B cell (primary cell): ENCODE results near the gene ACSM6. TPM values are rescaled to one million over a fixed set of nuclear protein-coding genes. Genes with fewer than 3 reads are reported as not detected.

ENCODE experiments used
- ATAC-seq: fragments of 200-7000 bp; cut with Tn5 transposase; one replicate; pipeline ENCODE4 v1.10.0; 2021; ENCODE audit warnings: low read depth, mild to moderate bottlenecking, moderate number of reproducible peaks, moderate library complexity
- CTCF ChIA-PET: fragments of 350-600 bp; sonication (Branson Sonifier 250); formaldehyde crosslinking; loops from one replicate; lab custom pipeline; 2021; ENCODE audit warnings: antibody characterized with exemption, inconsistent platforms; lab: Charles Lee
- POLR2A ChIA-PET: fragments of 350-600 bp; sonication (Branson Sonifier 250); formaldehyde crosslinking; loops from one replicate; lab custom pipeline; 2021; ENCODE audit warnings: antibody characterized with exemption; lab: Charles Lee
- DNase-seq: peaks from one replicate; pipeline ENCODE4 v3.0.0; 2013
- H2AFZ ChIP-seq: 2 replicates; pipeline ENCODE4 v1.6.1; 2012; ENCODE audit warnings: mild to moderate bottlenecking, low read depth, low read length; ENCODE audit not compliant: insufficient read depth, poor library complexity, severe bottlenecking
- H3K27ac ChIP-seq, 2 donors: 1 replicate in 1 of 2; 2 replicates in 1 of 2; pipeline ENCODE4 v1.5.1; 2012 to 2013; ENCODE audit warnings: low read length in 2 of 2, mild to moderate bottlenecking in 2 of 2, moderate library complexity in 1 of 2
- H3K27me3 ChIP-seq, 4 experiments: fragments of 200-600 bp in 1 of 4; sonication (generic) in 1 of 4; replicated peaks in 1 of 4; 1 replicate in 2 of 4; 2 replicates in 2 of 4; pipeline versions ENCODE4 v1.6.1 to v1.7.0; 2013 to 2016; ENCODE audit warnings: low read length in 3 of 4, mild to moderate bottlenecking in 2 of 4, mixed read lengths in 1 of 4, moderate library complexity in 1 of 4; ENCODE audit not compliant: insufficient read depth in 4 of 4, control insufficient read depth in 3 of 4; ENCODE audit errors: control extremely low read depth in 1 of 4
- H3K36me3 ChIP-seq, 2 experiments: replicated peaks in 1 of 2; 1 replicate in 1 of 2; 2 replicates in 1 of 2; pipeline versions ENCODE4 v1.6.1 to v1.7.1; 2013; ENCODE audit warnings: low read length in 1 of 2; ENCODE audit not compliant: insufficient read depth in 2 of 2, control insufficient read depth in 1 of 2; ENCODE audit errors: control extremely low read depth in 1 of 2, extremely low read depth in 1 of 2
- H3K4me1 ChIP-seq, 2 donors: fragments of 200-600 bp in 1 of 2; sonication (generic) in 1 of 2; 1 replicate in 1 of 2; 2 replicates in 1 of 2; pipeline versions ENCODE4 v1.5.1 to v1.6.1; 2013 to 2017; ENCODE audit warnings: low read length in 2 of 2; ENCODE audit not compliant: control insufficient read depth in 2 of 2, insufficient read depth in 2 of 2
- H3K4me2 ChIP-seq: replicated peaks from 2 replicates; pipeline ENCODE3; 2012; ENCODE audit warnings: mild to moderate bottlenecking, low read depth, low read length; ENCODE audit not compliant: poor library complexity, severe bottlenecking
- H3K4me3 ChIP-seq, 5 experiments: fragments of 200-600 bp in 1 of 5; sonication (generic) in 1 of 5; 1 replicate in 3 of 5; 2 replicates in 2 of 5; pipeline versions ENCODE4 v1.5.1 to v1.7.0; 2011 to 2016; ENCODE audit warnings: low read length in 4 of 5, mild to moderate bottlenecking in 4 of 5, low read depth in 2 of 5, control low read depth in 1 of 5, moderate library complexity in 1 of 5; ENCODE audit not compliant: insufficient read depth in 1 of 5; ENCODE audit errors: control extremely low read depth in 1 of 5, extremely low read depth in 1 of 5
- H3K79me2 ChIP-seq: fragments of 200-600 bp; sonication (generic); one replicate; pipeline ENCODE4 v1.6.0; 2016; ENCODE audit warnings: low read length; ENCODE audit not compliant: control insufficient read depth, insufficient read depth
- H3K9ac ChIP-seq: fragments of 200-600 bp; sonication (generic); 2 replicates; pipeline ENCODE4 v1.6.1; 2017; ENCODE audit warnings: mild to moderate bottlenecking, low read length, moderate library complexity
- H3K9me3 ChIP-seq, 3 donors: one replicate each; pipeline versions ENCODE4 v1.6.1 to v1.7.1; 2013; ENCODE audit warnings: low read length in 2 of 3; ENCODE audit not compliant: control insufficient read depth in 2 of 3, insufficient read depth in 1 of 3; ENCODE audit errors: control extremely low read depth in 1 of 3
- H4K20me1 ChIP-seq: 2 replicates; pipeline ENCODE4 v1.6.0; 2012; ENCODE audit warnings: mild to moderate bottlenecking, low read length; ENCODE audit not compliant: insufficient read depth, control insufficient read depth, poor library complexity, severe bottlenecking
- H3K27ac Mint-ChIP-seq: one replicate; pipeline ENCODE4 v1.8.0; 2021; ENCODE audit warnings: mixed read lengths
- H3K27me3 Mint-ChIP-seq: one replicate; pipeline ENCODE4 v1.8.0; 2021; ENCODE audit warnings: mixed read lengths
- H3K4me1 Mint-ChIP-seq: one replicate; pipeline ENCODE4 v1.8.0; 2021; ENCODE audit warnings: mixed read lengths
- H3K4me3 Mint-ChIP-seq: one replicate; pipeline ENCODE4 v1.8.0; 2021; ENCODE audit warnings: mixed read lengths
- H3K9me3 Mint-ChIP-seq: one replicate; pipeline ENCODE4 v1.8.0; 2022; ENCODE audit warnings: mixed read lengths; ENCODE audit not compliant: insufficient read depth
- EZH2 ChIP-seq: IDR thresholded peaks from 2 replicates; pipeline ENCODE4 v1.6.1; 2012; ENCODE audit warnings: borderline replicate concordance, low read depth, mild to moderate bottlenecking, moderate library complexity, low read length; ENCODE audit not compliant: insufficient read depth, poor library complexity, severe bottlenecking
- WGBS: methylation state at CpG from one replicate; pipeline ENCODE4 v1.1.5; 2013; ENCODE audit warnings: missing lambda C conversion rate; ENCODE audit not compliant: insufficient coverage; 5-methylcytosine and 5-hydroxymethylcytosine counted together
- intact Hi-C: fragments of 100-400 bp; cut with micrococcal nuclease; formaldehyde crosslinking; loops from one replicate; pipeline ENCODE4 v1.10.0; 2022
- polyA plus RNA-seq: library from polyadenylated mRNA; depleted of rRNA; stranded (reverse); fragments of >200 nt; gene quantifications from 2 replicates; pipeline ENCODE4 v1.2.3, GENCODE V29; 2012
- total RNA-seq, 2 donors: library from RNA; stranded (reverse); fragments of 120-200 nt in 1 of 2; gene quantifications; 1 replicate in 1 of 2; 2 replicates in 1 of 2; pipeline versions ENCODE4 v1.2.3 to v1.2.4, GENCODE V29; 2013 to 2022
- TF ChIP-seq, protein P1 (sequence below): fragments of 200-600 bp; IDR thresholded peaks from one replicate; pipeline ENCODE4 v1.8.0; 2022; ENCODE audit warnings: antibody characterized with exemption, mild to moderate bottlenecking

The ACSM6 gene
- total and polyA plus RNA-seq, 2 donors (not counting 1 experiment from before 2014, with no cell fraction given): not detected

DNA sequence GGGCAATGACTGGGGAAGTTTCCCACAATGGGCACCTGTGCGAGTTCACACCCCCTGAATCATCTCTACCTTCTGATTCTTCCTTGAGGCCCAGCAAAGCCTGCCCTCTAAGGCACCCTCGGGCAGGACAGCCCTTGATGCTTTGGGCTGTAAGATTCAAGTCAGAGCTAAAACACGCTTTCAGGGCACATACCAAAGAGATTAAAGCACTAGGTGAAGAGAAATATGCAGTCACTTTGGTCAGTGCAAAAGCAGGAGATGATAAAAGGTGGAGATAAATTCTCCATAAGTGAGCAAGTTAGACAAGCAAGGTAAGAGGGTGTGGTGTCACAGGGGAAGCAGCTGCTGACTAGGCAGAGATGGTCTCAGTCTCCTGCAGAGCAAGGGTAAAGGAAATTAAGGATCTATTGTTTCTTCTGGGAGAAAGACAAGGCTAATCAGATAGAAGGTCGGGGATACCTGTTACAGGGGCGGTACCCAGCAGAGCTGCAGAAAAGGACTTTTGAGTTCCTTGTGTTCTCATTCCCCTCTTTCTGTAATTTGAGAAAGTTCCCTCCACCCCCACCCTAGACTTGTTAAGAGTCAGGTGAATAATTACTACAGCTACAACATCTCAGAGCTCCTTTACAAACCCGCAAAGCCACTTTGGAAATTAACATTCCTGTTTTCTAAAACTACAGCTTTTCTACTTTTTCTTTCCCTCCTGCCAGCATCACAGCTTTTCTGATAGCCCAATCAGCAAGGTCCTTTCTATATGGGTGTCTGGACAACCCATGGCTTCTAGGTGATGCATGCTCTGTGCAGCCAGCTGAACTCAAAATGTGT is 70.4 kb downstream of the ACSM6 start:
- no peak overlapping the region for H3K4me2 ChIP-seq
- Mint-ChIP-seq H3K4me1 (peaks cover 51% of the 10 kb centered on the region), H3K27ac (peak overlapping the region; percentile 86), H3K4me3 (peak overlapping the region; percentile 6), H3K27me3 (no peaks in the 10 kb centered on the region), H3K9me3 (no peaks in the 10 kb centered on the region)
- no peaks in the 10 kb centered on the region for H3K27me3 ChIP-seq
- peaks cover 28 to 41% of the 10 kb centered on the region in 2 donors for H3K4me1 ChIP-seq
- intact Hi-C loops: no loop called here
- CTCF ChIA-PET: interaction anchor here (0.5 to 4.9 kb wide), 13 partner anchors 18 to 1607 kb away, joined by 3 to 38 read pairs (median 3); no protein-coding TSS in a partner anchor
- peaks cover 8 to 59% of the 10 kb centered on the region in 2 experiments for H3K36me3 ChIP-seq
- H3K4me3 ChIP-seq: no peak overlapping the region
- POLR2A ChIA-PET: interaction anchor here (0.6 kb wide), 1 partner anchor 68 kb away, joined by 3 read pairs; no protein-coding TSS in a partner anchor
- H3K27ac ChIP-seq: peak overlapping the region; percentile 0 to 48
- H3K79me2 ChIP-seq: peaks cover 48% of the 10 kb centered on the region
- no peaks in the 10 kb centered on the region for H3K9me3 ChIP-seq
- ATAC-seq: no peak
- 100% methylated on average over 1 of the region's 6 CpGs for WGBS
- no peak overlapping the region for H2AFZ ChIP-seq
- peaks cover 9% of the 10 kb centered on the region for H4K20me1 ChIP-seq
- DNase-seq: no peak
- TF ChIP-seq, protein P1, sequence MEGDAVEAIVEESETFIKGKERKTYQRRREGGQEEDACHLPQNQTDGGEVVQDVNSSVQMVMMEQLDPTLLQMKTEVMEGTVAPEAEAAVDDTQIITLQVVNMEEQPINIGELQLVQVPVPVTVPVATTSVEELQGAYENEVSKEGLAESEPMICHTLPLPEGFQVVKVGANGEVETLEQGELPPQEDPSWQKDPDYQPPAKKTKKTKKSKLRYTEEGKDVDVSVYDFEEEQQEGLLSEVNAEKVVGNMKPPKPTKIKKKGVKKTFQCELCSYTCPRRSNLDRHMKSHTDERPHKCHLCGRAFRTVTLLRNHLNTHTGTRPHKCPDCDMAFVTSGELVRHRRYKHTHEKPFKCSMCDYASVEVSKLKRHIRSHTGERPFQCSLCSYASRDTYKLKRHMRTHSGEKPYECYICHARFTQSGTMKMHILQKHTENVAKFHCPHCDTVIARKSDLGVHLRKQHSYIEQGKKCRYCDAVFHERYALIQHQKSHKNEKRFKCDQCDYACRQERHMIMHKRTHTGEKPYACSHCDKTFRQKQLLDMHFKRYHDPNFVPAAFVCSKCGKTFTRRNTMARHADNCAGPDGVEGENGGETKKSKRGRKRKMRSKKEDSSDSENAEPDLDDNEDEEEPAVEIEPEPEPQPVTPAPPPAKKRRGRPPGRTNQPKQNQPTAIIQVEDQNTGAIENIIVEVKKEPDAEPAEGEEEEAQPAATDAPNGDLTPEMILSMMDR: no peak
- TF ChIP-seq EZH2: no peak
- no peak overlapping the region for H3K9ac ChIP-seq

DNA sequence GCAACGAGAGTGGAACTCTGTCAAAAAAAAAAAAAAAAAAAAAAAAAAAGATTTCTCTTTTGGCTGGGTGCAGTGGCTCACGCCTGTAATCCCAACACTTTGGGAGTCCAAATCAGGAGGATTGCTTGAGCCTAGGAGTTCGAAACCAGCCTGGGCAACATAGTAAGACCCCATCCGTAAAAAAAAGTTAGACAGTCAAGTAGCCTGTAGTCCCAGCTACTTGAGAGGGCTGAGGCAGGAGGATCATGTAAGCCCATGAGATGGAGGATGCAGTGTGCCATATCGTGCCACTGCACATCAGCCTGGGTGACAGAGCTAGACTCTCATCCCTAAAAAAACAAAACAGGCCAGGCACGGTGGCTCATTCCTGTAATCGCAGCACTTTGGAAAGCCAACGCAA is 71.5 kb downstream of the ACSM6 start:
- H3K4me1 ChIP-seq: peaks cover 28 to 41% of the 10 kb centered on the region in 2 donors
- H3K27ac ChIP-seq: peak overlapping the region in 1 of 2 donors; percentile 92
- intact Hi-C loops: no loop called here
- no peak for ATAC-seq
- H3K9ac ChIP-seq: no peak overlapping the region
- TF ChIP-seq EZH2: no peak
- TF ChIP-seq, protein P1: no peak
- H3K4me1 Mint-ChIP-seq: peaks cover 53% of the 10 kb centered on the region
- 91% methylated on average over 7 of the region's 8 CpGs for WGBS
- no peak overlapping the region for H3K4me3 ChIP-seq
- H3K36me3 ChIP-seq: peaks cover 8 to 58% of the 10 kb centered on the region in 2 experiments
- peak overlapping the region; percentile 80 for H3K27ac Mint-ChIP-seq
- H3K4me3 Mint-ChIP-seq: no peak overlapping the region
- H3K9me3 ChIP-seq: no peaks in the 10 kb centered on the region
- peaks cover 7% of the 10 kb centered on the region for H4K20me1 ChIP-seq
- no peak for DNase-seq
- H3K9me3 Mint-ChIP-seq: no peaks in the 10 kb centered on the region
- peaks cover 54% of the 10 kb centered on the region for H3K79me2 ChIP-seq
- ChIA-PET CTCF (interaction anchor here (0.7 to 4.9 kb wide), 7 partner anchors 19 to 97 kb away, joined by 3 to 38 read pairs (median 3); no protein-coding TSS in a partner anchor), POLR2A (interaction anchor here (0.7 kb wide), 1 partner anchor 320 kb away, joined by 7 read pairs; no protein-coding TSS in a partner anchor)
- H3K4me2 ChIP-seq: no peak overlapping the region
- H2AFZ ChIP-seq: no peak overlapping the region
- H3K27me3 ChIP-seq: no peaks in the 10 kb centered on the region
- no peaks in the 10 kb centered on the region for H3K27me3 Mint-ChIP-seq
